Smooth muscle cell of the pulmonary artery (primary cell): ENCODE results near the gene MRPL54. TPM values are rescaled to one million over a fixed set of nuclear protein-coding genes. Genes with fewer than 3 reads are reported as not detected.

Experiments
- total RNA-seq: library from RNA; depleted of rRNA; stranded (reverse); fragments of >200 nt; gene quantifications from 2 replicates; pipeline ENCODE4 v1.2.3, GENCODE V29; 2014

MRPL54 gene
- total RNA-seq, result 15.7 and 21.1 TPM in 2 replicates

DNA sequence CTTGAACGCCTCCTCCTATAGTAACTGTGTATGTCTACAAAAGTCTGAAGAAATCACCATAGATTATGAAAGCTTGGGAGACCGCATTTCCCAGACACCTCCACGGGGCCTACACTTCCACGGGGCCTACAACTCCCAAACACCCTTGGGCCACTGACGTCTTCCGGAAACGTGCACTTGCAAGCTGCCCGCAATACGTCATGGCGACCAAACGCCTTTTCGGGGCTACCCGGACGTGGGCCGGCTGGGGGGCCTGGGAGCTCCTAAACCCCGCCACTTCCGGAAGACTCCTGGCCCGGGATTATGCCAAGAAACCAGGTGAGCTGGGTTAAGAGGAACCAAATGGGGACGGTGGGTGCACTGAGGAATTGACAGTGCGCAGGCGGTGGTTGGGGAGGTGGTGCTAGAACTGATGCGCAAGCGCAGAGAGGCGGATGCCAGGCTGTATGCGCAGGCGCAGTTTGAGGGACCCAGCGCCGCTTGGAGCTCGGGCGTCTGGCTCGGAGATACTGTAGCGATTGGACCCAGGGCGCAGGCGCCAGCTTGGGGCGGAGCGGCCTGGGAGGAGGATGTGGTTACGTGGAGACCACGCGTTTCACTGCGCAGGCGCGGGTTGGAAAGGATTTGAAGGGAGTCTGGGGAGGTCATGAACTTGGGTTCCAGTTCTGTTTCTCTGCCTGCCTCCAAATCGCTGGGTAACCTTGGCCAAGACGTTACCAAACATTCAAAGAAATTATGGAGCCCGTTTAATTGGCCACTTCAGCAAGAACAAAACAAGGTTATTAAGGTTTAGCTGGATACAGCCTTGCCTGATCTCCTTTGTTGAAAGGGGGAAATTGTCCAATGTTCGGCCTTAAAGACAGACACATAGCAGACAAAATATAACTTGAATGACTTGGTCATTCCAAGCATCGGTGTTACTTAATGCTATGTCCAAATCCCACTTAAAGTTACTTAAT, at the start of gene MRPL54:
TSS of gene MRPL54 (plus strand) at position 182 of the 959 bp plus-strand sequence. CDS start at position 201, 19 bp downstream.

GRCh38 chr19:3761382-3762129, 926 bp upstream of the MRPL54 start, which contains the start of gene APBA3:
Gene APBA3 (minus strand): TSS chr19:3761692. CDS start chr19:3760264, 1,428 bp downstream.

DNA sequence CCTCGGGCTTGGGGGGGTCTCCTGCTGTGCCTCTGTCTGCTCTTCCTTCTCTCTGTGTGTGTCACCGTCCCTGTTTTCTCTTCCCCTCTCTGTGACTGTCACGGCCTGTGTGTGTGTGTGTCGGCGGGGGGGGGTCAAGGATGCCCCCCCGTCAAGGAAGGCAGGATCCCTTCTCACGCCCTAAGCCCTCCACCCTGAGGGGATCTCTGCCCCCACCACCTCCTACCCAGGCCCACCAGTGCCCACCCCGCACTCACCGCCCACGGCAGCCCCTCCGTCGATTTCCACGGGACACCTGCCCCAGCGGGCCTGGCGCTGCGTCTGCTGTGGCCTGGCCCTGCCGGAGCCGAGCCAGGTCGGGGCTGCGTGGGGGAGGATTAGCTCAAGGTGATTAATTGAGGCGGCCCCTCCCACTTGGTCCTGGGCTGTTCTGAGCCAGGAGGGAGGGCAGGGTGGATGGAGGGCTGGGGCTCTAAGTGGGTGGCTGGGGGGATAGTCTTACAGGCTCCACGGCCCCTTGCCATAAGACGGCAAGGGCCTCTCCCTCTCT, 9.5 kb downstream of the MRPL54 start, which contains the start of gene RAX2:
TSS of gene RAX2 (minus strand) at position 323 of the 550 bp plus-strand sequence. CDS start 486 bp downstream, outside the sequence.

DNA sequence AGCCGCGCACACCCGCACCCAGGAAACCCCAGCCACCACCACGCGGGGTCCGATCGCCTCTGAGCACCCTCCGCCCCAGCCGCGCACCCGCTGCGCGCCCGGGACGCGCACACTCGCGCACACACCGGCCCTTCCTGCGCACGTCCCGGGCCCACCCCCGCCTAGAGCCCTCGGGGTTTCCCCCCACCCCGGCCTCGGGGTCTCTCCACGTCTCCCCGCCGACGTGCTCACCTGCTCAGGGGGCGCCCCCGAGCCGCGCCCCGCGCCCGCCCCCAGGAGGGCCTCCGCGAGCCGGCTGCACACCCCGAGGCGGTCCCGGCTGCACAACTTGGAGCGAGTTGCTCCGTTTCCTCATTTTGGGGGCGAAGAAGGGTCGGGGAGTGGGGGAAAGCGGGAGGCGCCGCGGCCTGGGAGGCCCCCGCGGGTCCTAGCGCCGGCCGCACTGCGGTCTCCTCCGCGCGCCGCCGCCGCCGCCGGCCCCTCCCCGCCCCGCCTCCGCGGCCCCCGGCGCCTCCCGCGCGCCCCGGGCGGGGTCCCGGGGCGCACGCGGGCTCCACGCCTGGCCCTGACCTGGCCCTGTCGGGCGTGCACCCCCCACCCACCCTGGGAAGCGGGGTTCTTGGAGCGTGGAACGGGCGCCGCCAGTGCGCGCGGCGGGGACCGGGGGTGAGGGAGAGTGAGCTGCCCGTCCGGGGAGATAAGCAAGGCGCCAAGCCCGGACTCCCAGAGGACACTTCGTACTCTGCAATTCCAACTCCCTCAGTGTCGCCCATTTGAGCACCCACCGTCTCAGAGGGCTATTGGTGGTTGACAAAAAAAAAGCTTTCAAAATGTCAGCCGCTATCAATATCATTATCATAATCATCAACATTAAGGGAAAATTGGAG, 23.7 kb downstream of the MRPL54 start, which contains the start of gene MATK:
TSS of gene MATK (minus strand) at position 444 of the 887 bp plus-strand sequence. CDS start 1,246 bp downstream, outside the sequence.

Other genes with a start within 250 kb of the MRPL54 start
- gene TEKTIP1, start 223.5 kb upstream of the MRPL54 start, total RNA-seq, result 0.20 TPM in 1 of 2 replicates, not detected in the other
- 108 and 163 TPM in 2 replicates for gene MFSD12, start 205.1 kb upstream of the MRPL54 start, total RNA-seq
- gene HMG20B, start 189.7 kb upstream of the MRPL54 start, total RNA-seq, result 58.3 and 59.0 TPM in 2 replicates
- 0.07 and 0.10 TPM in 2 replicates for gene GIPC3, start 177.2 kb upstream of the MRPL54 start, total RNA-seq
- 2.9 and 3.0 TPM in 2 replicates for gene TBXA2R, start 155.8 kb upstream of the MRPL54 start, total RNA-seq
- 21.6 and 26.9 TPM in 2 replicates for gene CACTIN, start 135.9 kb upstream of the MRPL54 start, total RNA-seq
- gene PIP5K1C, start 62.2 kb upstream of the MRPL54 start, total RNA-seq, result 55.1 and 85.5 TPM in 2 replicates
- not detected in 2 replicates for gene TJP3, start 54.3 kb upstream of the MRPL54 start, total RNA-seq
- gene APBA3, start 990 bp upstream of the MRPL54 start, total RNA-seq, result 22.9 and 24.4 TPM in 2 replicates
- not detected in 2 replicates for gene RAX2, start 9.5 kb downstream of the MRPL54 start, total RNA-seq
- gene MATK, start 23.7 kb downstream of the MRPL54 start, total RNA-seq, result 0.13 TPM in 1 of 2 replicates, not detected in the other
- gene ZFR2, start 106.4 kb downstream of the MRPL54 start, total RNA-seq, result 0.07 TPM in 1 of 2 replicates, not detected in the other
- gene ATCAY, start 118.0 kb downstream of the MRPL54 start, total RNA-seq, result not detected in 2 replicates
- gene NMRK2, start 170.4 kb downstream of the MRPL54 start, total RNA-seq, result not detected in 2 replicates
- 109 and 139 TPM in 2 replicates for gene DAPK3, start 208.4 kb downstream of the MRPL54 start, total RNA-seq
- 3,400 and 3,898 TPM in 2 replicates for gene EEF2, start 222.8 kb downstream of the MRPL54 start, total RNA-seq
- 18.6 and 28.7 TPM in 2 replicates for gene PIAS4, start 245.1 kb downstream of the MRPL54 start, total RNA-seq